HG02623 (cell line): Measurements from ENCODE around the gene CHD6.
A peak's percentile ranks its signal among the peaks of the same experiment; 100 is the strongest.

Source experiments
- ATAC-seq: cut with Tn5 transposase; IDR thresholded peaks from one replicate; pipeline ENCODE4 v1.9.1; 2021; ENCODE audit warnings: moderate library complexity; ENCODE audit not compliant: unreplicated experiment

The CHD6 gene

DNA sequence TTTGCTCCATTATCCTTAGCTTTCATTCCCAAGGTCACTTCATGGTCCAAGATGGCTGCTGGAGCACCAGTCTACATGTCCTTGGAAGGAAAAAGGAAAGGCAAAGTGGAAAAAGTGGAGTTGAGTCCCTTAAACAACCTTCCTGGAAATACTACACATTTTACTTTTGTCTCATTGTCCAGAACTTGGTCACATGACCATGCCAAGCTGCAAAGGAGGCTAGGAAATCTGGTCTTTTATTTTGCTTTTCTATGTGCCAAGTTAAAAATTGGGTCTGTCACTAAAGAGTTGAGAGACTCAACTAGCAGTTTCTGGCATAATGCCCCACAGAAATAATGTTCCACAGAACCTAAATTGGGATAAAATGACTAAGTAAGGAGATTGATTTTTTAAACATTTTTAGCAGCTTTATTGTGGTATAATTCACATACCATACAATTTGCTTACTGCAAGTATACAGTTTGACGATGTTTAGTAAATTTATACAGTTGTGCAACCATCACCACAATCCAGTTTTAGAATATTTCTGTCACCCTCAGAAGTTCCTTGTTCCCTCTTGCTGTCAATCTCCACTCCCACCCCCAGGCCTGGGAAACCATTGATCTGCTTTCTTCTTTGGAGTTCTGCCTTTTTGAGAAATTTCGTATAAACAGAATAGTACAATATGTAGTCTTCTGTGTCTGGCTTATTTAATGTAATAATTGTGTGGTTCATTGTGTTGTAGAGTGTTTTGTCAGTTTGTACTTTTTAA, 5.6 kb upstream of the CHD6 start:
- ATAC-seq: no peak

DNA sequence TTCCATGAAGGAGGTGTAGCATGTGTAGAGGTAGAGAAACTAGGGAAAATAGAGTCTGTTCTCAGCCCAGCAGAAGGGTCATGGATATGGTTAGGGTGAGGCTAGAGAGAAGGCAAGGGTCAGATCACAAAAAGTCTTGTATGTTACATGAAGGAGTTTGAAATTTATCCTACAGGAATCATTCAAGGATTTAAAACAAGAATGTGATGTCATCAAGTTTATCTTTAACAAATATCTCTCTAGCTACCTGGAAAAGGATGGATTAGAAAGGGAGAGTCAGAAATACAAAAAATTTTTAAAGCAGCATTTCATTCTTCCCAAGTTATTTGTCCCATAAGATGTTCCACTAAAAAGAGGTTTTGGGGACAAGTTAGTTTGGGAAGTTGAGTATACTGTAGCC, 4.4 kb upstream of the CHD6 start:
- ATAC-seq: no peak

DNA sequence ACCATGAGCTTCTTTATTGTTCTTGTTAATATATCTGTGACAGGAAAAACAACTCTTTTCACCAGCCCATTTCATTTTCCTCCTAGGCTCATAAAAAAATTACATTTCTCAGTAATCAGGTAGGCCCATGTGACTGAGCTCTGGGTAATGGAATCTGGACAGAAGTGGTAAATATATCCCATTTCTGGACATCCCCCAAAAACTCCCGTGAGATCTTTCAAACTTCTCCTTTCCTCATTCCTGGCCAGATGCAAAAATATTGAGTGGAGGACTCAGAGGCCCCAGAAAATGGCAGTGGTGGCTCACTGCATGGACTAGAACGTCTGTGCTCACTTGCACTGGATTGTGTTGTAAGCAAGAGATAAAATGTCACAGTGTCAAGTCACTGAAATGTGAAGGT, 3.8 kb upstream of the CHD6 start:
- ATAC-seq: no peak

DNA sequence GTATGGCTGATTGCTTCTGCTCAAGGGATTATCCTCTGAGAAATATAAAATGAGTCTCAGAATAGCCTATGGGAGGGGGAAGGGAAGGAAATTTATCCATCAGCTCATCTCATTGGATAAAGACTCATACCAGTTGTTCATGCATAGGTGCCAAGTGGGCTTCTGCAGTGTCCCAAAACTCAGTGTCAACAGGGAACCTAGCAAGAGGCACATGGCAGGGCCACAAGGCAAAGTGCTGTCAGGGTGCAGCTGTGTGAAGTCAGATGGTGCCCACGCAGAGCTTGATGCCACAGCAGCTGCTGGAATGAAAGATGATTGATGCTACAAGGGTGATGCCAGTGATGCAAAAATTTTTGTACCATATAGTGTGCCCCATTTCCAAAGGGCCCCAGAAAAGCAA, 3.2 kb upstream of the CHD6 start:
- no peak for ATAC-seq

DNA sequence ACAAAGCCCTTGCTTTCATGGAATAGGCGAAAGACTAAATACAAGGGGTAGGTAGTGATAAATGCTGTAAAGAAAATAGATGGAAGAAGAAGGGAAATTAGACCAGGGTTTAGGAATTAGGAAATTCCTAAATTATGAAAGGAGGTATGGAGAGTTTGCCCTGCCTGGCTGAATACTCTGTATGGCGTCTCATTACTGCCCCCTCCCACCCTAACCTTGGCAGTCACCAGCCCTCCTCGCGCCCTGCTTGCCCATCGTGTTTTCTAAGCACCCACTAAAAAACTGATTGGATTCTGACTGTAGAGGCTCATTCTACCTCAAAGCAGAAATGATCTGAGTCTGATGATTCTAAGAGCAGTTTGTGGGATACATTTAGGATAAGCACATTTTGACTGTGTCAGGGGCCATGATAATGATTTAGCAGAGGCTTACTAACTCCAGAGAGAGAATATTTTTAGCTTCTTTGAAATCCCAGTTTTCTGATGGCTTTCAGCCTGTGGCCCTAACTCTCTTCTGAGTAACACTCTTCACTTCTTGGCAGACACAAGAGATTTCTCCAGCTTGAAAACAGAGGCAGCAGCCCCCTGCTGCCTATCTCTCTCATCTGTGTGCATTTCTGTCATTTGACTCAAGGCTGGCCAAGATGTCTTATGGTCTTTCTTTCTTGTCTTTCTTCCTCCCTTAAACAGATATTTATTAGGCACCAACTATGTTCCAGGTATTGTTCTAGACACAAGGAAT, 1.4 kb upstream of the CHD6 start:
- no peak for ATAC-seq

DNA sequence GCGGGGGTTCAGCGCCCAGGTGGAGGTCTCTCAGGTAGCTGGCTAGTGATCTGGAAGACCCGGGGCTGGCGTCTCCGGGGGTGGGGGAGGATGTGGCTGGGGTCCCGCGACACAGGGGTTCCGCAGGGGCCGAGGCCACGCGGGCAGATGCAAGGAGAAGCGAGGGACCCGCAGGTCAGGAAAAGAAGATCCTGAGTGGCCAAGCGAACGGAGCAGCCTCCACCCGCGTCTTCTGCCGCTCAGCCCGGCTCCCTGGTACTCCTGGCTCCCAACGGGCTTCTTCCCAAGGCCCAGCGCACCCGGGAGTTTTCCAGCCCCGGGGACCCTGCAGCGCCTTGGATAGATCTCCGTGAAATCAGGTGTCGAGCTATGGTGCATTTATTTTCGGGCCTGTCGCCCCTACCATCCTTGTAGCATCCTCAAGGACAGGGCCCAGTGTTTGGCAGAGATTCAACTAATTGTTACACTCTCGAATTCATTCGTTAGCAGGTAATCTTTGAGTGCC, 682 bp upstream of the CHD6 start:
- no peak for ATAC-seq

DNA sequence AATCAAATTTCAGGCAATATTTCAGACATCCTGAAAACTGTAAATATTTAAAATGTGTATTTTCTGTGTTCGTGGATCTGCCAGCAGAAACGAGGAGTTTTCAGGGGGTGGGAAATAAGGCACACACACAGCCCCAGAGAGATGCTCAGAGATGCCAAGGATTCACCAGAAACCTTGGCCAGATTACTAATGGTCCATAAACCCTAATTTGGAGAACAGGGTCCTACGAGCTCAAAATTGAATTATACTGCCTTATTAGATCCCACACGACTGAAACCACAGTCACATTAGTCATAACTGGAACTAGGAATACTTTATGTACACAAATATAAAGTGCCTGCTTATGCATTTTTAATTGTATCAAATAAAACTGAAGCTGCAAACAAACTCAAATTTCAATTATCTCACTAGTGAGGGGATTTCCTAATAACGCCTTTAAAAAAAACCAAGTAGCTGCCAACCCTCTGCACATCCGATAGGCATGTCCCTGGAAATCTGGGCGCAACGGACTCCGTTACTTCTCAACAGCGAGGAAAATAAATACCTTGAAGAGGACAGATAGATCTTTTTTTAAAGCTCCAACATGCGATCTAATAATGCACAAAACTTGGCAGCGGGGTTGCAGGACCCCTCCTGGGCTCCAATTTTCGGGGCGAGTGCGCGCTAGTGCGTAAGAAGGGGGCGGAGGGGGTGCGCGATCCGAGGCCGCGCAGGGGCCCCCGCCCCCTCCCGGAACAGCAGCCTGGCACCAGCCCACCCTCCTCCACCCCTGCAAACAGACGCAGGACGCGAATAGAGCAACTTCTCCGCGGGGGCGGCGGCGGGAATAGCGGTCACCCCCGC, 897 bp downstream of the CHD6 start:
- peak; percentile 7 for ATAC-seq

DNA sequence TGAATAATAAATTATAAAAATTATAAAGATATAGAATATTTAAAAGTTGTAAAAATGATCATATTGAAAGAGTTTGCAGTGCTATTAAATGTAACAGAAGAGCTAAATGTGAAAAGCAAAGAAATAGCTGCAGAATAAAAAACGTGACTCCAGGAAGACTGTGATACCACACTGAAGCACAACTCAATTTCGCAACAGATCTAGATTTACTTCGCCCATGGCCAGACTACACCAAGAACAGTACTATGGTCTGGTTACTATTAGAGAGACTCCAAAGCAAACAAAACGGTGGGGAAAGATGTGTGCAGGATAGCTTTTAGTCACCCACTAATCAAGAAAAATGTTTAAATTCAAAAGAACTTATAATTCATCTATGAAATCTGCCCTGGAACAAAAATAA, 1.9 kb downstream of the CHD6 start:
- ATAC-seq: no peak

DNA sequence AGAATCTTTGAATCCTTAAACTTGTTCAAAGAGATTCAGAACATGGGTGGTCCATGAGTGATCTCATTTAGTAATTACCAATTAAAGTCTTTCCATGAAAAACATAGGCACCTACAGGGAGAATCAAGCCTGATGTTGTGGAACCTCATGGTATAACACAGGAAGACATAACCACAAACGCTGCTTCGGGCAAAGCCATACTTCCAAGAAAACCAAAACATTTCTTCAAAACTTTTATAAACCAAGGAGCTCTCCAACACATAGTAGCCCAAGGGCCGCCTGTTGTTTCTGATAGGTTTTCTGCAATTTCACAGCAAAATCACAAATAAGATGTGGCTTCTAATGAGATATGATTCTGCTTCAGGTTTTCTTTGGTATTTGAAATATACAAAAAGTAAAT, 2.5 kb downstream of the CHD6 start:
- ATAC-seq: no peak

DNA sequence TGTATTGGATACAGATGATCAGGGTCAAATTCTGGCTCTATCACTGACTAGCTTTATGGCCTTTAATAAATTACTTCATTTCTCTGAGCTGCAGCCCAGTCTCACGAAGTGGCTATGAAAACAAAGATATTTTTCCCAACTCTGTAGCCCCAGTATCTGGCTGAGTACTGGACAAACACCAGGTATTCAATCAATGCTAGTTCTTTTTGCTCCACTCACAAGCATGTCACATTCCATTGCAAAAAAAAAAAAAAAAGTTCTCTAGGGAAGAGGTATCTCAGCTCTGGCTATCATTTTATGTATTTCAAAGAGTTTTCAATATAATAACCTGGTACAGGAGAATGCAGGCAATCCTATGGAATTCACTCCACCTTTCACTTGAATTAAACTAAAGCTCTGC, 3.1 kb downstream of the CHD6 start:
- no peak for ATAC-seq

DNA sequence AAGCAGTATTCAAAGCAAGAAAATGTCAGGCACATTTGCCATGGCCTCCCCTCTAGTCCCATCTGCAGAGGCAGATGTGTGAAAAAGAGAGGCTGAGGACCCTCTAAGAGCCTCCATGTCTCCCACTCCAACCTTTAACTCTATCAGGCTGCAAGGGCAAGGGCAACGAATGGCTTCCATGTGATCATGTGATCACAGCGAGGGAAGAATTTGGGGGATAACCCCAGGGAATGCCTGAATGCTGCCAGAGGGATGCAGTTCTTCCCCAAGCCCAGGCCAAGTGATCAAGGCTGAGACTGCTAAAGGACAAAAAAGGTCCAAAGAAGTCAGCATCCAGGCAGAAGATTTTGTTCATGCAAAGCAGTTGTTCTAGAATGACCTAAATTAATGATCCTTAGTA, 4.9 kb downstream of the CHD6 start:
- no peak for ATAC-seq

DNA sequence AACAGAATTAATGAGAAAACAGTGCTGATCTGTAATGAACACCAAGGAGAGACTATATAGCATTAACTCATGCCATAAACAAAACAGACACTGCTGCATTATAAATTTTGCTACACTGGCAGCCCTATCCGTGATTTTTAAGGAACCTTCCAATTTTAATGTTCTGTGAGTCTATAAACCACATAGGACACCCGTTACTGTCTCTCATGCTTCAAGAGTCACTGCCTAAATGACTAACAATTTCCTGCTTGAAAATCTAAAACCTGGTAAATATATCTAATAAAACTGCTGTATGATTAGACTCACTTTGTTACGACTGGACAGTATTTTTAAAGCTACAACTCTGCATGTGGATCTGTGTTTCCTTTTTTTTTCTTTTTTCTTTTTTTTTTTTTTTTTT, 8.7 kb downstream of the CHD6 start:
- ATAC-seq: no peak

DNA sequence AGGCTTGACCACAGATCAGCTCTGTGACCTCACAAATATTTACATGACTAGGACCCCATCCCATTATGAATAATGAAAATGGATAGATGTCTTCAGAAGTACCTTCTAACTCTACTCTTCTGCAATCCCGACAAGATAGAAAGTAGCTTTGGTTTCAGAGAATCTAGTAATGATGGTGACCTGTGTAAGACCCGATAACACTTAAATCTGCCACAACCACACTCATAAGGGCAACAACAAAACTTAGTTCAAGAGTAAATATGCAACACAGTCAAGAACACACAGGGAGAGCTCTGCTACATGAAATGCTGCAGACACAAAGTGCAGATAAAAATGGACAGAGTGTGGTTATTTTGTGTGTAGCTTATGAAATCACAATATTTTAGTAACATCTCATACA, 9.6 kb downstream of the CHD6 start:
- ATAC-seq: no peak

DNA sequence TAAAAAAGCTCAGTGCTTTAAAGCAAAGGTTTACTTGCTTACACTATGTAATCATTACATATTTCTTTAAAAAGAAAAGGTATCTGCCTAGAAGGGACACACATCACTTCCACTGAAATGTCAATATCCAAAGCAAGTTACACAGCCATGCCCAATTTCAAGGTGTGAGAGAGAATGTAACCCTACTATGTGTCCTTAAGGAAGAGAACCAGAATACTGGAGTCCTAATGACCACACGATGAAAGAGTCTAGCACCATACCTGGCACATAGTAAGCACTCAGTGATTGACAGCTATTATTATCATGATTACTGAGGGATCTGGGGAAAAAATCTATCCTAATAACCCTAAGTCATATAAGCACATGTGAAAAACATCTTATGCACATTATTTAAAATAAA, 10.4 kb downstream of the CHD6 start:
- no peak for ATAC-seq

DNA sequence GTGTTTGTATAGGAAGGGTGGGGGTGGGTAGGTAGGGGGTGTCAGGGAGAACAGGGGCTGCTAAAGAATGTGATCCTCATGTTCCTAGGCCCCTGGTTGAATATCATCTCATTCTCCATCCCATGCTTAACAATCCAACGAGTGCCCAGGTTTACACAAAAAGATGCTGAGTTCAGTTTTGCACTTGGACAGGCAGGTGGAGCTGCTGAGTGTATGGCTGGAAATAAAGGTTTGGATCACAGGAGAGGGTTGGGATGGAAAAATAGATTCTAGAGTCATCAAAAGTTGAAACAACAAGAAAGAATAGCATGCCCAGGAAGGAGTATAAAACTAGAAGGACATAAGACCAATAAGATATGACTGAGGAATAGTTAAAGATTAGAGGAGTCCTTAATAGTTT, 14.2 kb downstream of the CHD6 start:
- no peak for ATAC-seq

DNA sequence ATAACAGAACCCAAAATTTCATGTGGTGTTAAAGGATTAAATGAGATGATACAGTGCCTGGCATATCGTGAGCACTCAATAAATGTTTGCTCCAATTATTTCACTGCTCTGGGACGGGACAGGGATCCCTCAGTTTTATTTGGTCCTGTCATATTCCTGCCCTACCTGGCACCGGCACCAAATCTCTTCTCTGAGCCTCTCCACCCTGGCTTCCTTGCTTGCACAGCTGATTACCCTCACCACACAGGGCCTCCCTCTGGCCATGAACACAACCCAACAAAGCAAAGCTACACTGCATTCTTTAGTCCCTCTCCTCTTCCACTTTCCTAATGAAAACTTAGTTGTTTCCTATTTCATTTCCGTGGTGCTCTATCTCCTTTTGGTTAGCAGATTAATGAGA, 16.4 kb downstream of the CHD6 start:
- ATAC-seq: no peak

DNA sequence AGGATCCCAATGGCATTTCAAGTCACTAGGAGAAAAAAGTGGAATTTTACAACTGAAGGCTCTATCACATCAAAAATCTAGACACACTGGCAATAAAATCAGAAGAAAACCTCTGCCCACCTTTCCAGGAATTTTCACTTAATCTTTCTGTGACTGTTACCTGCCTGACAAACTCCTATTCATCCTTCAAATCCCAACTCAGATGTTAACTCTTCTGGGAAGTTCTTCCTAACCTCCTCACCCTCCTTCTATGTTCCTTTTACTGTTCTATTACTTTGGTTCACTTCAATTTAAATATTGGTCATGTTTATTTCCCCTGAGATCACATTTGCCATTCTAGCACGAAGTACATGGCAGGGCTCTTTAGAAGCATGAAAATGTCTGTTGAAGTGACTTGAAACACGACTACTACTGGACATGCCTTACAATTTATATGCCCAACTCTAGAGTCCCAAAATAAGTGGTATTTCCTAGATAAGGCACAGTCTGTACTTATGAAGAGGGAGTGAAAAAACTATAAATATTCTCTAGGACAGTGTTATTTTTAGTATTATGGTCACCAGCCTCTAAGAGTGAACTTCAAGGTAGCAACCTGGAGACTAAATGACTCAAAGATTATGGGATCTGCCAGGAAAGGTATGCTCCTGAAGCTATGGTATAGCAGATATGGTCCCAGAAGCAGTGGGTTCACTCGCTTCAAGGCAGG, 17.1 kb downstream of the CHD6 start:
- ATAC-seq: no peak

DNA sequence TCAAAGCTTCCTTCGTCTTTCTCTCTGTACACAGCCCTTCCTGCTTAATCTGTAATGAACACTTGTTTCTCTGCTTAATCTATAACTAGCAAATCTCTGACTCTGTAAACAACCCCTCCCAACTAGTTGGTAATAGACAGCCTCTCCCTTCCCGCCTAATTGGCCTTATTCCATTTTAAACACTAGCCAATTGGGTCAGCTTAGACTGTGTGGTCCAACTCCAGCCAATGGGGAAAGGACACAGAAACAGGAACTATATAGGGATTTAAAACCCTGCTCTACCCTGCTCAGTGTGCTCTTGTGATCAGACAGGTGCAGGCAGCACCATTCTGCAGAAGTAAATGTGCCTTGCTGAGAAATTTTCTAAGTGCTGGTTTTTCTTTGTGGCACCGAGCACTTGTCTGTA, 18.5 kb downstream of the CHD6 start:
- no peak for ATAC-seq

DNA sequence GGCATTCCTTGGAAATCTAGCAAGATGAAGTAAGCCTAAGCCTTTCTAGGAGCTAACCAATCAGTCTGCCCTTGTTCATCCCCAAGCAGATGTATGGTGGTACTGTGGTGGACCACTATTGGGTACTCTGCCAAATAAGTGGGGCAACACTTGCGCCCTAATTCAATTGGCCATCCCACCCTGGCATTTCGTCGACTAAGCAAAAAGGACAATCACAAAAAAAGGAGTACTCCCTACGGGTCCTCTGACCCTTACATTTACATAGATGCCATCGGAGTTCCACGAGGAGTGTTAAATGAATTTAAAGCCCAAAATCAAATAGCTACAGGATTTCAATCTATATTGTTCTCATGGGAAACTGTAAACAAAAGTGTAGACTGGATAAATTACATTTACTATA, 19.5 kb downstream of the CHD6 start:
- ATAC-seq: no peak

DNA sequence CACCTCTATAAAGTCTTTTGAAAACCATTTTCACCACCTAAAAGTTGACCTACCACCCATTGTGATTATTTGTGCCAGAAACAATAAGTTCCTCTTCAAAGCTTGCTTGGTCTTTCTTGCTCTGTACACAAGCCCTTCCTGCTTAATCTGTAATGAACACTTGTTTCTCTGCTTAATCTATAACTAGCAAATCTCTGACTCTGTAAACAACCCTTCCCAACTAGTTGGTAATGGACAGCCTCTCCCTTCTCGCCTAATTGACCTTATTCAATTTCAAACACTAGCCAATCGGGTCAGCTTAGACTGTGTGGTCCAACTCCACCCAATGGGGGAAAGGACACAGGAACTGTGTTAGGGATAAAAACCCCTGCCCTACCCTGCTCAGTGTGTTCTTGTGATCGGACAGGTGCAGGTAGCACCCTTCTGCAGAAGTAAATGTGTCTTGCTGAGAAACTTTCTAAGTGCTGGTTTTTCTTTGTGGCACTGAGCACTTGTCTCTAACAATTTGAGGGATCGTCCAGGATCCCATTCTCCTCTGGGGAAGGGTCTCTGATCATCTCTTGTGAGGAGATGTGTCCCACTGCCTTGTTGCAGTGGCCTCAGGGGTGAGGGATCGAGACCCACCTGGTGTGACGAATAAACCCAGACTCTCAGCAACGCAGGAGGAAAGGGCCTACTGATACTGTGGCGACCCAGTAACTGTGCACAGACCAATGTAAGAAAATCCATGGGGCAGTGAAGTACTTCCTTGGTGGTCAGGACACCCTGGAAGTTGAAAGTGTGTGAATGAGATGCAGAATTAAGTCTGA, 23.5 kb downstream of the CHD6 start:
- no peak for ATAC-seq
